Stimulated activated CD8-positive, alpha-beta memory T cell treated with anti-CD3 and anti-CD28 coated beads, Interleukin-7, amount 100 ng/mL, for 1 hour (primary cell): Measurements from ENCODE around the gene VPS52.
A peak's percentile ranks its signal among the peaks of the same experiment; 100 is the strongest.
"Not testable (repeated sequence)": the region's sequence is repeated elsewhere in the genome, so short reads cannot be mapped to it uniquely, and the experiment has no call there.

Experiments used
- DNase-seq, 2 donors: peaks; one replicate each; pipeline ENCODE4 v3.0.0-alpha.2; 2020; ENCODE audit warnings: low read depth in 2 of 2

Gene VPS52

DNA sequence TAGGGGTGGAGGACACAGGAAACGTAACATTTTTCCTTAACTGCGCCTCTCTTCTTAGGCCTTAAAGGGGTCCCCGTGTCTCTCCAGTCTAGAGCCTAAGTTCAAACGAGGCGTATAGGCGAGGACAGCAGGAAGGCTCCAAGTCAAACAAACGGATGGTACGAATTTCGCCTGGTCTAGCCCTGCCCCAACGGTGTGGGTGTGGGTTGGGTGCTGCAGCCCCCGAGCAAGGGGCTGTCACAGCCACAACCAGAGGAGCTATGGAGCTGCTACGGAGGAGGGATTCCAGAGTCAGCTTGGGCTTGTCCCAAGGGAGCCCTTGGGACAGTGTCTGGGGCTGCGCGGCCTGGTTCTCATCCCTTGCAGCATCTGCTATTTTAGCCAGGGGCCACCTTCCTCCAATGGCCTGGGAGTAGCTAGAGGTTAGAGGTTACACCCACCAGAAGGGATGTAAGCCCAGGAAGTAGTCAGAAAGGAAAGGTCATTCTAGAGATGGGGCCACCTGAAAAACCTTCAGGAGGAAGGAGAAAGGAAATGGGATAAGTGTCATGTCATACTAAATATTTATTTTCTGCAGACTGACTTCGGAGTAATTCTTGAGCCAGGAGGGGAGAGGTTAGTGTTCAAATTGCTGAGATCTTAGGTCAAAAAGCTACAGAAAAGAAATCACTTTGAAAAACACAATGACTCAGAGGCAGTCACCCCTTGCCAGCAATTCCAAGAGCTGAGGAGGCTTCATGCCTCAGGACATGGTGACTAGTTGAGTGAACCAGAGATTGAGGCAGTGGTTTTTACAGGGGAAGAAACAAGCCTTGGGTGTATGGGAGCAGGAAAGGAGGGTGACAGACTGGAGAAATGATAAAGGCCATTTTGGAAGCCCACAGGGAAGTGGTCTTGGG, 21.7 kb downstream of the VPS52 start:
- DNase-seq: no peak

- peak; percentile 85 to 90 for DNase-seq
Observed at GRCh38 chr6:33248932-33249731, 22.5 kb downstream of the VPS52 start.

GRCh38 chr6:33248643-33248931, 23.1 kb downstream of the VPS52 start:
- DNase-seq: peak in 1 of 2 donors; percentile 9

DNA sequence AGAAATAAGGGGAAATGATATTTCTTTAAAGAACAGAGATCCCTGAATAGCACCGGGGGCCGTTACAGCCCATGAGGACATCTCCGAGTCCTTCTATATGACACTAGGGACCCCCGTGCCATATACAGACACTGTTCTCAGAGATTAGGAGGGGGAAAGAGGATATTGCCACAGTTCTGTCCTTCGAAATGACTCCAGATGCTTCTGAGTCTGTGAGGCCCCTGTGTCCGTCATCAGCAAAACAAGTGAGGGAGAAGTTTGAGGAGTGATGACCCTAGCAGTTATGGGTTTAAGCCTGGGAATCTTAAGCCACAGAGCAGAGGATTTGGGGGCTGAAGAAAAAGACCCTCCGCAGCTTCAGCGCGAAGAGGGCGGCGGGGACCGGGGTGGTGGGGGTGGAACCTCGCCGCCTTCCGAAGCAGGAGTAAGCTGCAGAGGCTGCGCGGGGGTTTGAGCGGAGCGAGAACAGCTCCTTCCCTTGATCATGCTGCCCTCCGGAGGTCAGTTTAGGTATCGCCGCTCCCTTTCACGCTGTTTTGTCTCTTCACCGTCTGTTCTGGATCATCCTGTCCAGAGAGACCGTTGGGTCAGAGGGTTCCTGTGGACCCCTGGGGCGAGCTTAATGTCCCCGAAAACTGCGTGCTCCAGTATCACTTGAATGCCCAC, 23.6 kb downstream of the VPS52 start:
- peak; percentile 86 to 91 for DNase-seq

GRCh38 chr6:33243476-33243875, 28.2 kb downstream of the VPS52 start:
- no peak for DNase-seq

GRCh38 chr6:33241968-33242367, 29.7 kb downstream of the VPS52 start:
- DNase-seq: no peak

DNA sequence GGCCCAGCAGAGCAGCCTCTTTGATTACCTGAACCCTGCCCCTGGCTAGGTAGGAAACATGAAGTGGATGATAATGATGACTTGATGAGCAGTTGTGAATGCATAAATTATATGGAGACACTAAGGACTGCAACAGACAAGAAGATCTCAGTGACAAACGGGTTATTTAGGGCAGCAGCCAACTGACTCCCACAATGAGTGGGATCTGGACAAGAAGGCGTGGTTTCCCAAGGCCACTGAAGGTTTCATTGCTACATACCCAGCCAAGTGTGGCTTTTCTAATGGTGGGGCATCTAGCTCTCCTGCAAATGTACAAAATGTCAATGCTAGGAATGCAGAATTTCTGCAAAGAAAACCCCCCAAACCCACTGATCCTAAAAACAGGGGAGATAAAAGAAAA, 33.9 kb downstream of the VPS52 start:
- DNase-seq: no peak

DNA sequence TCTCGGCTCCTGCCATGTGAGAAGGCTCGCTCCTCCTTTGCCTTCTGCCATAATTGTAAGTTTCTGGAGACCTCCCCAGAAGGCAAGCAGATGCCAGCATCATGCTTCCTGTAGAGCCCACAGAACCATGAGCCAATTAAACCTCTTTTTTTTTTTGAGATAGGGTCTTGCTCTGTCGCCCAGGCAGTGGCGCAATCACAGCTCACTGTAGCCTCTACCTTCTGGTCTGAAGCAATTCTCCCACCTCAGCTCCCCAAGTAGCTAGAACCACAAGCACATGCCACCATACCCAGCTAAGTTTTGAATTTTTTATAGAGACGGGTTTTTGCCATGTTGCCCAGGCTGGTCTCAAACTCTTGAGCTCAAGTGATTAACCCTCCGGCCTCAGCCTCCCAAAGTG, 34.8 kb downstream of the VPS52 start:
- DNase-seq: no peak

DNA sequence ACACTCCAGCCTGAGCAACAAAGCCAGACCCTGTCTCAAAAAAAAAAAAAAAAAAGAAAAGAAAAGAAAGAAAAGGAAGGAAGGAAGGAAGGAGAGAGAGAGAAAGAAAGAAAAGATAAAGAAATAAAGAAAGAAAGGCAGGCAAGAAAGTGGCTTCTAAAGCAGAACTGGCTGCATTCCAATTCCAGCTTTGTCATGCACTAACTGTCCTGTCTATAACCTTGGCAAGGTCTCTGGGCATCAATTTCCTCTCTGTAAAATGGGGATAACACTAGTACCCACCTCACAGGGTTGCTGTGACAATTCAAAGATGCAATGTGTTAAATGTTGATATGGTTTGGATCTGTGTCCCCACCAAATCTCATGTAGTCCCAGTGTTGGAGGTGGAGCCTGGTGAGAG, 35.3 kb downstream of the VPS52 start:
- DNase-seq: no peak

DNA sequence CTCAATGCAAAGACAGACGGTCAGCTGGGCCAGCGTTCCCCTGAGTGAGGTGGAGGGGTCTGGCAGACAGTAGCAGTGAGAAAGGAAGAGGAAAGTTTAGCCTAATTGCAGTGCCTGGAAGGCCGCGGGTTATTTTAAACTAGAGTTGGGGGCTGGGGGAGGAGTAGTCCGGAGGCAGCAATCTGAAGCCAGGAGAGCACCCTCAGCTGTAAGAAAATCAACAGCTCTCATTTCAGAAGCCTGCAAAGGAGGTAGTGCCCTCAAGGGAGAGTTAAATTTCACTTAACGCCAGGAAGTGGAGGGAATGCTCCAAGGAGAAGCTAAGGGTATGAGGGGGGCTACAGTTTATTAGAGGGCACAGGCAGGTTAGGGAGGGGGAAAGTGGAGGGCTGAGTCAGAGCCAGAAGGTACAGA, 36.4 kb downstream of the VPS52 start:
- no peak for DNase-seq

DNA sequence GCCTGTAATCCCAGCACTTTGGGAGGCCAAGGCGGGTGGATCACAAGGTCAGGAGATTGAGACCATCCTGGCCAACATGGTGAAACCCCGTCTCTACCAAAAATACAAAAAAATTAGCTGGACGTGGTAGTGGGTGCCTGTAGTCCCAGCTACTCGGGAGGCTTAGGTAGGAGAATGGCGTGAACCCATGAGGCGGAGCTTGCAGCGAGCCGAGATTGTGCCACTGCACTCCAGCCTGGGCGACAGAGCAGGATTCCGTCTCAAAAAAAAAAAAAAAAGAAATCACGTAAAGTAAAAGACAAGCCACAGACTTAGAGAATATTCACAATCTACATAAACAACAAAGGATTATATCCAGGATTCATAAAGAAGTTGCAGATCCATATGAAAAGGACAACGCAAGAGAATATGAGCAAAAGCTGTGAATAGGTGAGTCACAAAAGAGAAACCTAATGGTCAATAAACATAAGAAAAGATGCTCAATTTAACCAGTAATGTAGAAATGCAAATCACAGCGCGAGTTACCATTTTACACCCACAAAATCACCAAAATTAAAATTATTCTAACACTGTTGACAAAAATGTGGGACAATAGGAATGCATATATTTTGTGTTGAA, 45.1 kb downstream of the VPS52 start:
- DNase-seq: not testable (repeated sequence)

DNA sequence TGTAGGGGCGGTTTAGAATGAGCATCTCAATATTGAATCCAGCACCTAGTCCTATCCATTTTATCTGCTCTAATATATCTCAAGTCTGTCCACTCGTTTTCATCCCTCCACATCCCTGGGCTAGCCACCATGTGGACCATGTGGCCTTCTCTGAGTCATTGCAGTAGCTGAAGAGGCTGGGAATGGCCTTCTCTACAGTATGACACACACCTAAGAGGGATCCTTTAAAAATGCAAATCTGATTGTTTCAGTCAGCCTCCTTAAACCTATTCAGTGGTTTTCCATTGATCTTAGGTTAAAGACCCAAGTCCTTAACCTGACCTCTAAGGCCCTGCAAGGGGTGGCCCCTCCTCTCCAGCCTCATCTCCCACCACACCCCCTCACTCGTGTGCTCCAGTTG, 54.0 kb downstream of the VPS52 start:
- DNase-seq: no peak

- no peak for DNase-seq
Observed at GRCh38 chr6:33217246-33217645, 54.4 kb downstream of the VPS52 start.

DNA sequence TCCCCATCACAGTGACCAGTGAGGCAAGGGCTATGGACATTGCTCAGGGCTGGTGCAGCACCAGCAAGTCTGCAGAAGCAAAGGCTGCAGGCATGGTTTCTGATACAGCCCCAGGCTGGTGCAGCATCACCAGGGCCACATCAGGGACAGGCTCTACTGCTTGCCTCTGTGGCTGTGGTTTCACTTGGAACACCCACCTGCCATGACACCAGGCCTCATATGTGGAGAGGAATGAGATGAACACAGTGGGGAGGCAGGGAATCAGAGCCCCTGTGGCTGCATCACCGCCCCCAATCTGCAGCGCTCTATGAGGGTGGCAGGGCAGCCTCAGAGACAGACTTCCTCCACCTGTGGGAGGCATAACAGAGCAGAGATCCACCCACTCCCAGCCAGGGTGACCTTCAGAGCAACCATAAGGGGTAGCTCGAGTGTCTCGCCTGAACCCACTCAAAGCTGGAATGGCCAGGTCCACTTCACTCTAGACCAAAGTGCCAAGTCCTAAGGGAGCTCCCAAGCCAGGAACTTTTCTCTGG, 55.5 kb downstream of the VPS52 start:
- no peak for DNase-seq

GRCh38 chr6:33215271-33216116, 56.2 kb downstream of the VPS52 start:
- no peak for DNase-seq

DNA sequence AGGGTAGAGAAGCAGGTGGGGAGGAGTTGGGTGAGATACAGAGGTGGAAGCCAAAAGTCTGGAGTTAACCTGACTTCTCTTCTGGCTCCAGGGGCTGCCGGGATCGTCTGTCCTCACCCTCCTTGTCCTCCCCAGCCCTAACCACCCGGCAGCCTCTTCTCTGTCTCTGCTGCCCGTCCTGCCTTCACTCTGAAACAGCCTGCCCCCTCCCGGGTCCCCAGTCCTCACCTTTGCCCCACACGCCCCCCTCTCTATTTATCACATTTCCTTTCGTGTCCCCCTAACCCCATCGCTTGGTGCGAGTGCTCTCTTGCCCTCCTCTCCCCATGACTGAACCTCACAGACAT, 57.7 kb downstream of the VPS52 start:
- DNase-seq: no peak

DNA sequence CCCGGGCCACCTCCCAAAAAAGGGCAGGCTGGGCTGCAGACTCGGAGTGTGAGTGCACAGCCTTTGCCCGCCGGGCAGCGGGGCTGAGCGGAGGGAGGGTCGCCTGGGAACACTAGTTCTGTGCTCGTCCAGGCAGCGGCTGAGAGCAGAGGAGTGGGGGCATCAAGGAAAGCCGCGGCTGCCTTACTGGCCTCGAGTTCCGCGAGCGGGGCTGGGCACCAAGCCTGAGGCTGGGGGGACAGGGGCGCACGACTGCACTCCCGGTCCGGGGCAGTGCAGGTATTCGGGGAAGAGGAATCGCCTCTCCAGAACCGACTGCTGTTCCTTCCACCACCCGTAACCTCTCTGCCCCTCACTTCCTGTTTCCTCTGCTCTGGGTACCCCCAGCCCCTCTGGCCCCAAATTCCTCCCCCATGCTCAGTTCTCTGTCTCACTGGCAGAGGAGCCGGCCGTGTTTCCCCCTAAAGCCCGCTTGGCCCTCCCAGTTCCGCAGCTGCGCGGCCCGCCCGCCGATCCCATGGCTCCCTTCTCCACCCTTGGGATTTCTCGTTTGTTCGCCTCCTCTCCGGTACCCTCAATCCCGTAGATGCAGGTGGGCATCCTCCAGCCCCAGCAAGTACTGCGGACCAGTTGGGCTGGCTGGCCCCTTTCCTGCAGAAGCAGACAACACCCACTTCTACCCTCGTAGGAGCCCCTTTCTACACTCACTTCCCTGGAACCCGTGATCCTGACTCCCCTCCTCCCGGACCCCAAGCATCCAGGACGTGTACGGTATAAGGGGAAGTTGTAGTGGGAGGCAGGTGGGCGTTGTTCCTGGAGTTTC, 58.3 kb downstream of the VPS52 start:
- no peak for DNase-seq

DNA sequence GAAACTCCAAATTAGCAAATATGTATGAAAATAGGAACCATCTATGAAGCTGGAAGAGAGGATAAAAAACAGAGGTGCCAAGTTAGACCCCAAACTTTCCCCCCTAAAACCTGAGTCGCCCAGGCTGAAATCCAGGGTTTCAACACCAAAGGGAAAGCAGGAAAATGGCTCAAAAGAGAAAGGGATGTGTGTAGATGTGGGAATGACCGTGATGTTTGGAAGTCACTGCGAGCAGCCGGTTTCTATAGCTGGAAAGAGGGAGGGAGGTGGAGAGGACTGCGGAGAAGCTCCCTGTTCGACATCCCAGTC, 58.9 kb downstream of the VPS52 start:
- DNase-seq: no peak

GRCh38 chr6:33211666-33212422, 59.8 kb downstream of the VPS52 start:
- no peak for DNase-seq

DNA sequence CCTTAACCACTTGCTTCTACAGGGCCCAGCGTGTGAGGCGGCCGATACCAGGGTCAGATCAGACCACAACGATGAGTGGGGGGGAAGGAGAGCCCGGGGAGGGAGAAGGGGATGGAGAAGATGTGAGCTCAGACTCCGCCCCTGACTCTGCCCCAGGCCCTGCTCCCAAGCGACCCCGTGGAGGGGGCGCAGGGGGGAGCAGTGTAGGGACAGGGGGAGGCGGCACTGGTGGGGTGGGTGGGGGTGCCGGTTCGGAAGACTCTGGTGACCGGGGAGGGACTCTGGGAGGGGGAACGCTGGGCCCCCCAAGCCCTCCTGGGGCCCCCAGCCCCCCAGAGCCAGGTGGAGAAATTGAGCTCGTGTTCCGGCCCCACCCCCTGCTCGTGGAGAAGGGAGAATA, 60.5 kb downstream of the VPS52 start:
- DNase-seq: no peak
